Pancreas (tissue), 10 donors: ENCODE data around the gene VPS18. TPM values are rescaled to one million over a fixed set of nuclear protein-coding genes. Genes with fewer than 3 reads are reported as not detected.

Experiments
- ATAC-seq, 4 donors: fragments of 200-7000 bp; cut with Tn5 transposase; one replicate each; pipeline versions ENCODE4 v1.8.0 to v1.9.1; 2020; ENCODE audit warnings: mild to moderate bottlenecking in 4 of 4, moderate library complexity in 4 of 4
- DNase-seq, 6 donors: peaks; one replicate each; pipeline ENCODE4 v3.0.0-alpha.2; 2020
- FAIRE-seq: peaks from 2 replicates; lab custom pipeline; 2012; peaks lifted over from hg19 to GRCh38; lab: Jason Lieb, UNC
- H3K27ac ChIP-seq, 4 donors: fragments of 200-600 bp; sonication (generic); 1 replicate in 3 of 4; 2 replicates in 1 of 4; pipeline versions ENCODE4 v1.5.0 to v1.8.0; 2020
- H3K27me3 ChIP-seq, 4 donors: fragments of 200-600 bp; one replicate each; pipeline ENCODE4 v1.8.0; 2021
- H3K36me3 ChIP-seq, 3 donors: fragments of 200-600 bp; sonication (generic) in 1 of 3; one replicate each; pipeline versions ENCODE4 v1.5.0 to v1.8.0; 2020 to 2021
- H3K4me1 ChIP-seq, 3 donors: fragments of 200-600 bp; one replicate each; pipeline ENCODE4 v1.8.0; 2021
- H3K4me3 ChIP-seq, 4 donors: fragments of 200-600 bp; sonication (generic) in 2 of 4; one replicate each; pipeline versions ENCODE4 v1.5.0 to v1.8.0; 2020 to 2021
- H3K9me3 ChIP-seq, 4 donors: fragments of 200-600 bp; one replicate each; pipeline ENCODE4 v1.8.0; 2021
- whole genome bisulfite sequencing, 2 donors: extraction: QIAGEN DNeasy Blood & Tissue Kit; methylation state at CpG; one replicate each; pipeline ENCODE4 v1.1.7; 2013; 5-methylcytosine and 5-hydroxymethylcytosine counted together
- intact Hi-C, 3 donors: fragments of 100-400 bp; cut with DNase I; formaldehyde crosslinking; loops; one replicate each; pipeline versions ENCODE4 v1.11.1 to v1.14.2; 2022
- polyA plus RNA-seq, 2 donors: library from polyadenylated mRNA; stranded (reverse); fragments of 200-250 nt; gene quantifications; one replicate each; pipeline ENCODE4 v1.2.3, GENCODE V29; 2013
- total RNA-seq, 6 donors: library from RNA; stranded (reverse); fragmentation: NEBNext Ultra II Directional in 4 of 6; extraction: Animal tissue kit (Norgen Biotek cat#: 25700) in 4 of 6; gene quantifications; one replicate each; pipeline versions ENCODE4 v1.2.1 to v1.2.4, GENCODE V29; 2021 to 2023
- TF ChIP-seq, protein P1 (sequence below), 4 donors: fragments of 200-600 bp; sonication (generic) in 3 of 4; IDR thresholded peaks; one replicate each; pipeline versions ENCODE4 v1.5.0 to v1.8.0; 2021; ENCODE audit warnings: antibody characterized with exemption in 4 of 4
- donor health status: healthy with polysubstance abuse.
- donor health status: DM: no; HTN: no; CAD: no; lungs with moderate emphysema.
- donor health status: DM: no; HTN: no; CAD: no.
- donor health status: control.
- donor health status: control.
- donor health status: Bipolar disorder and iron deficiency.
- donor health status: DM: yes; HTN: yes; CAD: no.
- donor health status: DM: no; HTN: no; CAD: no.
- donor health status: DM: no; HTN: no; CAD: no.
- donor health status: DM: yes; HTN: yes; CAD: no.

VPS18 gene
- total and polyA plus RNA-seq, 8 donors: 4.4 to 12.5 (median 6.8) TPM

DNA sequence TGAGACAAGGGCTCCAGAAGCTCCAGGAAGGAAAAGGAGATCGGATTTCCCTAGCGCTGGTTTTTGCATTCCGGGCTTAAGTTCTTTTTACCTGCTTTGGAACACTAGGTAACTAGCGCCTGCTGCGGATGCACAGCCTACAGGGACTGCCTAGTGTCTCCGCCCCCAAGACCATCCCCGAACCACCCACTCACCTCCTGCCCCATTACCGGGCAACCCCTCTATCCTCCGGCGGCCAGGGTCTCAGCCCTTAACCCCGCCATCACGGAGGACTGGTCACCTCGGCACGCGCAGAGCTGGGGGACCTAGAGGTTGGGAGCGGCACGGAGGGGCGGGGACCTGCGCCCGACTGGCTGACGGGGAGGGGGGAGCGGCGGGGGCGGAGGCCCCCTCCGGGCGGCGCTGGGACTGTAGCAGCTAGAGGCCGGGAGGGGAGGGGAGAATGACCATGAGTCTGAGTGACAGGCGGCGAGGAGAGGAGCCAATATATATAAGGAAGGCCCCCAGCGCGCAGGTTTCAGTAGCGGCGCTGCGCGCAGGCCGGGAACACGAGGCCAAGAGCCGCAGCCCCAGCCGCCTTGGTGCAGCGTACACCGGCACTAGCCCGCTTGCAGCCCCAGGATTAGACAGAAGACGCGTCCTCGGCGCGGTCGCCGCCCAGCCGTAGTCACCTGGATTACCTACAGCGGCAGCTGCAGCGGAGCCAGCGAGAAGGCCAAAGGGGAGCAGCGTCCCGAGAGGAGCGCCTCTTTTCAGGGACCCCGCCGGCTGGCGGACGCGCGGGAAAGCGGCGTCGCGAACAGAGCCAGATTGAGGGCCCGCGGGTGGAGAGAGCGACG lies 34.8 kb downstream of the VPS18 start, which contains the start of gene DLL4:
Gene DLL4 (plus strand): TSS at position 520 of the 839 bp plus-strand sequence. CDS start 329 bp downstream, outside the sequence.
- 0 to 1% methylated on average over 67 to 71 of the region's 71 CpGs for WGBS, 2 donors
- ATAC-seq (peak; percentile 32 to 71 (median 58)), FAIRE-seq (no peak), DNase-seq (peak in 5 of 6 donors; percentile 49 to 84 (median 67))
- peak within 1 kb of the TSS in 1 of 4 donors; percentile 17 for H3K27ac ChIP-seq
- TF ChIP-seq, protein P1, sequence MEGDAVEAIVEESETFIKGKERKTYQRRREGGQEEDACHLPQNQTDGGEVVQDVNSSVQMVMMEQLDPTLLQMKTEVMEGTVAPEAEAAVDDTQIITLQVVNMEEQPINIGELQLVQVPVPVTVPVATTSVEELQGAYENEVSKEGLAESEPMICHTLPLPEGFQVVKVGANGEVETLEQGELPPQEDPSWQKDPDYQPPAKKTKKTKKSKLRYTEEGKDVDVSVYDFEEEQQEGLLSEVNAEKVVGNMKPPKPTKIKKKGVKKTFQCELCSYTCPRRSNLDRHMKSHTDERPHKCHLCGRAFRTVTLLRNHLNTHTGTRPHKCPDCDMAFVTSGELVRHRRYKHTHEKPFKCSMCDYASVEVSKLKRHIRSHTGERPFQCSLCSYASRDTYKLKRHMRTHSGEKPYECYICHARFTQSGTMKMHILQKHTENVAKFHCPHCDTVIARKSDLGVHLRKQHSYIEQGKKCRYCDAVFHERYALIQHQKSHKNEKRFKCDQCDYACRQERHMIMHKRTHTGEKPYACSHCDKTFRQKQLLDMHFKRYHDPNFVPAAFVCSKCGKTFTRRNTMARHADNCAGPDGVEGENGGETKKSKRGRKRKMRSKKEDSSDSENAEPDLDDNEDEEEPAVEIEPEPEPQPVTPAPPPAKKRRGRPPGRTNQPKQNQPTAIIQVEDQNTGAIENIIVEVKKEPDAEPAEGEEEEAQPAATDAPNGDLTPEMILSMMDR (IDR thresholded peaks at IDR 0.05): no peak
- no peaks in the 10 kb centered on the region for H3K36me3 ChIP-seq
- peaks cover 15 to 36% (median 27%) of the 10 kb centered on the region in 3 donors for H3K4me1 ChIP-seq
- intact Hi-C loops: no loop called here
- H3K27me3 ChIP-seq: peaks cover 0 to 11% (median 2%) of the 10 kb centered on the region in 4 donors
- H3K9me3 ChIP-seq: no peaks in the 10 kb centered on the region
- peak within 1 kb of the TSS; percentile 10 to 52 (median 24) for H3K4me3 ChIP-seq

DNA sequence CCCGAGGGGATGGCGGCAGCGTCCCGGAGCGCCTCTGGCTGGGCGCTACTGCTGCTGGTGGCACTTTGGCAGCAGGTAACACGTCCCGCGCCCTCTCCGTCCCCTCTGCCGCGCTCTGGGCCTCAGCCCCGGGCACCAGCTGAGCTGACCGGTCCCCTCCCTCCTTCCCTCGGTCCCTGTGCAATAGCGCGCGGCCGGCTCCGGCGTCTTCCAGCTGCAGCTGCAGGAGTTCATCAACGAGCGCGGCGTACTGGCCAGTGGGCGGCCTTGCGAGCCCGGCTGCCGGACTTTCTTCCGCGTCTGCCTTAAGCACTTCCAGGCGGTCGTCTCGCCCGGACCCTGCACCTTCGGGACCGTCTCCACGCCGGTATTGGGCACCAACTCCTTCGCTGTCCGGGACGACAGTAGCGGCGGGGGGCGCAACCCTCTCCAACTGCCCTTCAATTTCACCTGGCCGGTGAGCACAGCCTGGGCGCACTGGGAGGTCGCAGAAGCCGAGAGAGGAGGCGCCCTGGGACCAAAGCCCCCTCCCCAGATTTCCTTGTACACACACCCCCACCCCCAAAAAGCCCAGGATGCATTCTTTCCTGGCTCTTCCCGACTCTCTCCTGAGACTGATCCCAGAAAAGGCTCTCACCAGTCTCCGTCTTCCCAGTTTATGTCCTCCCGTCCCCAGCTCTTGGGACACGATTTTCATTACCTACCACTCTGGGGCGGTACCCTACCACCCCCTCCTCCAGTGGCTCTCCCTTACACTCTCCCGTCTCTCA lies 35.6 kb downstream of the VPS18 start:
- TF ChIP-seq, protein P1 (IDR thresholded peaks at IDR 0.05): no peak
- ATAC-seq (peak; percentile 35 to 62 (median 52)), FAIRE-seq (no peak), DNase-seq (peak in 4 of 6 donors; percentile 53 to 88 (median 68))
- Histone ChIP-seq H3K4me3 (peak overlapping the region; percentile 10 to 52 (median 24)), H3K36me3 (no peaks in the 10 kb centered on the region), H3K4me1 (peaks cover 15 to 36% (median 27%) of the 10 kb centered on the region in 3 donors), H3K27me3 (peaks cover 0 to 11% (median 2%) of the 10 kb centered on the region in 4 donors), H3K27ac (peak overlapping the region in 1 of 4 donors; percentile 17), H3K9me3 (no peaks in the 10 kb centered on the region)
- WGBS, 2 donors: 1 to 2% methylated on average over 44 to 56 of the region's 56 CpGs
- intact Hi-C loops: no loop called here

DNA sequence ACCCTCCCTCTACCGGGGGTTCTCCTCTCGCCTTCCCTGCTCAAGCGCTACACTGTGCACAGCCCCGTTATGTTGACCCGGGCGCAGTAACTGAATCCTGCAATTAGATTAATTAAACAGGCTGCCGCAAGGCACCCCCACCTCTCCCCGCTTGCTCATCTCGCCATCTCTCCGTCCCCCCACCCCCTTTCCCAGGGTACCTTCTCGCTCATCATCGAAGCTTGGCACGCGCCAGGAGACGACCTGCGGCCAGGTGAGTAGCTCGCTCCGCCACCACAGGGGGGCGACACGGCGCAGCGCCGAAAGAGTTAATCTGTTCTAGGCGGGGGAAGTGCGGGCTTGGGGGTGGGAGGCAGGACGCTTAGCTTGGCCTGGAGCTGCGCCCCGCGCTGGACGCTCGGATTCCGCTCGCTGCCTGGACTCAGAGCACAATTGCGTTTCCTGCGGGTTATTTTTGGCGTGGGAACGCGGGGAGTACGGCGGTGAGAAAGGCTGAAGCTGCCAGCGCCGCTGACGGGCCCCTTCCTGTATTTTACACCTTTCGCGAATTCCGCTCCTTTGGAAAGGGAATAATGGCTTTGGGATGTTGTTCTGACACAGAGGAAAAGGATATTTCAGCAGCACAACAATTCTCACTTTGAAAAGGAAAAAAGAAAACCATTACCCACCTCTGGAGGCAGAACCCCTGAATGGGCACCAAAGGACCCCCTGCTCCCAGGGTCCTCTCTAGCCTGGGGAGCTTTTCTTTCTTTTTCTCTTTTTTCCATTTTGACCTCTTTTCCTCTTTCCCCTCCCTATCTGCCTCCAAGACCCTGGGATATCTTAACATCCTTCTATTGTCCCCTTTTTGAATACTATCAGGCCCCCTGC lies 36.4 kb downstream of the VPS18 start:
- Histone ChIP-seq H3K27me3 (peaks cover 0 to 11% (median 2%) of the 10 kb centered on the region in 4 donors), H3K36me3 (no peaks in the 10 kb centered on the region), H3K27ac (no peak overlapping the region), H3K4me3 (peak overlapping the region in 2 of 4 donors; percentile 29 to 52), H3K4me1 (peaks cover 15 to 36% (median 27%) of the 10 kb centered on the region in 3 donors), H3K9me3 (no peaks in the 10 kb centered on the region)
- intact Hi-C loops: no loop called here
- TF ChIP-seq, protein P1 (IDR thresholded peaks at IDR 0.05): peak in 2 of 4 donors; percentile 22 to 29
- FAIRE-seq (no peak), DNase-seq (peak in 5 of 6 donors; percentile 38 to 79 (median 62)), ATAC-seq (peak; percentile 16 to 48 (median 32))
- 1 to 2% methylated on average over 45 to 46 of the region's 46 CpGs for WGBS, 2 donors

DNA sequence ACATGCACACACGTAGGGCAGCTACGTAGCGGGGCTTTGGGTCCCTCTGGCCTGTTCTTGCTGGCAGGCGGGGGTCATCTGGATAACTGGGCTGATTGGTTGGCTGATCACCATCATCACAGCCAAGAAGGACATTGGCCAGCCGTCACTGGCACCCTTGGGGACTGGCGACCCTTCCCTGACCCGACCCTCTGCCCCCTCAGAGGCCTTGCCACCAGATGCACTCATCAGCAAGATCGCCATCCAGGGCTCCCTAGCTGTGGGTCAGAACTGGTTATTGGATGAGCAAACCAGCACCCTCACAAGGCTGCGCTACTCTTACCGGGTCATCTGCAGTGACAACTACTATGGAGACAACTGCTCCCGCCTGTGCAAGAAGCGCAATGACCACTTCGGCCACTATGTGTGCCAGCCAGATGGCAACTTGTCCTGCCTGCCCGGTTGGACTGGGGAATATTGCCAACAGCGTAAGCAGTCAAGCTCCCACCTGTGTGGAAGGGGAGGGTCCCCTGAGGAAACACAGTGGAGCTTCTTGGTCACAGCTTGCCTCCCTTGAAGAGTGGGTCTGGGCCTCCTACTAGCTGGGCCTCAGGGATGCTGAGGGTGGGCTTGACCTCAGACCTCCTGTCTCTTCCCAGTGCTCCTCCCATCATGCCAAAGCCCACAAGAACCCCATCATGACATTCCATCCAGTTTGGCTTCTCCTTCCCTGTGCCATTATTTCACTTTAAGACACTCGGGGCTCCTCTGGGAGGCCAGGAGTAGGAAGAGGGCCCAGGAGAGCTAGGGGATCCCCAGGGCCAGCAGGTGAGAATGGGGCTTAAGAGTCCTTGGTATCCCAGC lies 37.3 kb downstream of the VPS18 start:
- FAIRE-seq: no peak
- no peak for ATAC-seq
- peak overlapping the region in 1 of 4 donors; percentile 52 for H3K4me3 ChIP-seq
- TF ChIP-seq, protein P1 (IDR thresholded peaks at IDR 0.05): no peak
- no peak overlapping the region for H3K27ac ChIP-seq
- no peaks in the 10 kb centered on the region for H3K36me3 ChIP-seq
- peaks cover 0 to 11% (median 2%) of the 10 kb centered on the region in 4 donors for H3K27me3 ChIP-seq
- 62 to 71% methylated on average over 16 of the region's 16 CpGs for WGBS, 2 donors
- H3K4me1 ChIP-seq: peaks cover 15 to 31% (median 27%) of the 10 kb centered on the region in 3 donors
- no peaks in the 10 kb centered on the region for H3K9me3 ChIP-seq
- peak in 1 of 6 donors; percentile 50 for DNase-seq
- intact Hi-C loops: no loop called here
